Measurements from ENCODE around the gene CSF1.

DNA sequence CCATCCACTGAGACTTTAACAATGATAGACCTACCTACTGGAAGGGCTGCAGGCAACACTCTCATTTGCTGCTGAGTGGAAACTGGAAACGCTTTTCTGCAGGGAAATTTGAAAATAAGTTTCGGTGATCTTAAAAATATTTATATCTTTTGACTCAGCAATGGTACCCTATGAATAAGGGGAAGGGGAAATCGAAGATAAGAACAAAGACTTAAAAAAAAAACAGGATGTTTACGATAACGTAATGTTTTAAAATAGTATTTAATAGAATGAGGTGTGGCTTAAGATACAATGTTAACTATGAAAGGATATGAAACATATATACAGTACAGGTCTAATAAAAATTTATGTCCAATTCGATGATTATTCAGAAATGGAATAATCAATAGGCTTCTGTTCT lies 34.8 kb upstream of the CSF1 start:
- TF ChIP-seq CTCF (IDR thresholded peaks at IDR 0.05; ENCODE audit: low read depth, low read length) (no peak), EZH2phosphoT487 (IDR thresholded peaks at IDR 0.05; ENCODE audit: low read depth) (no peak)
